Breast epithelium (tissue), 4 donors: ENCODE data around the gene CHST15. TPM values are rescaled to one million over a fixed set of nuclear protein-coding genes. Genes with fewer than 3 reads are reported as not detected.
"Not testable (repeated sequence)": the region's sequence is repeated elsewhere in the genome, so short reads cannot be mapped to it uniquely, and the experiment has no call there.

Experiments used
- DNase-seq, 2 donors: peaks; one replicate each; pipeline ENCODE4 v3.0.0-alpha.2; 2019; ENCODE audit warnings: low spot score in 2 of 2
- H3K27ac ChIP-seq, 2 donors: fragments of 200-600 bp; sonication (generic) in 1 of 2; one replicate each; pipeline ENCODE4 v1.5.1; 2016 to 2019; ENCODE audit warnings: mild to moderate bottlenecking in 1 of 2
- H3K27me3 ChIP-seq, 2 donors: fragments of 200-600 bp; sonication (generic) in 1 of 2; one replicate each; pipeline versions ENCODE4 v1.5.1 to v1.6.0; 2017 to 2019; ENCODE audit warnings: control low read depth in 1 of 2, mild to moderate bottlenecking in 1 of 2
- H3K36me3 ChIP-seq: fragments of 200-600 bp; one replicate; pipeline ENCODE4 v1.5.1; 2019
- H3K4me1 ChIP-seq, 2 donors: fragments of 200-600 bp; sonication (generic); one replicate each; pipeline ENCODE4 v1.5.1; 2016 to 2019; ENCODE audit warnings: control low read depth in 1 of 2
- H3K4me3 ChIP-seq, 3 donors: fragments of 200-600 bp; sonication (generic); 1 replicate in 2 of 3; 2 replicates in 1 of 3; pipeline ENCODE4 v1.5.1; 2016 to 2019; ENCODE audit warnings: mild to moderate bottlenecking in 3 of 3, moderate library complexity in 2 of 3
- H3K9me3 ChIP-seq, 2 donors: fragments of 200-600 bp; sonication (generic) in 1 of 2; one replicate each; pipeline ENCODE4 v1.5.1; 2016 to 2019; ENCODE audit warnings: control low read depth in 1 of 2
- POLR2A ChIP-seq: fragments of 450-650 bp; IDR thresholded peaks from one replicate; pipeline ENCODE4 v1.6.1; 2016; ENCODE audit warnings: antibody characterized with exemption, mild to moderate bottlenecking, moderate library complexity
- POLR2AphosphoS5 ChIP-seq, 3 donors: sonication (generic); formaldehyde crosslinking; IDR thresholded peaks; one replicate each; pipeline ENCODE4 v1.6.1; 2017; ENCODE audit warnings: antibody characterized with exemption in 3 of 3
- intact Hi-C: fragments of 100-400 bp; cut with DNase I; formaldehyde crosslinking; loops from one replicate; pipeline ENCODE4 v1.15.1; 2023; ENCODE audit warnings: low total_unique reads
- total RNA-seq, 3 donors: library from RNA; depleted of rRNA; stranded (reverse); fragments of >200 nt; gene quantifications; one replicate each; pipeline ENCODE4 v1.1.0, GENCODE V29; 2016
- TF ChIP-seq, protein P1 (sequence below), 3 donors: fragments of 450-650 bp; IDR thresholded peaks; one replicate each; pipeline ENCODE4 v1.5.1; 2016 to 2017; ENCODE audit warnings: antibody characterized with exemption in 3 of 3, mild to moderate bottlenecking in 3 of 3, moderate library complexity in 3 of 3

The CHST15 gene
- total RNA-seq, 3 donors from 2014 or later = 19.0 to 57.8 (median 56.4) TPM

DNA sequence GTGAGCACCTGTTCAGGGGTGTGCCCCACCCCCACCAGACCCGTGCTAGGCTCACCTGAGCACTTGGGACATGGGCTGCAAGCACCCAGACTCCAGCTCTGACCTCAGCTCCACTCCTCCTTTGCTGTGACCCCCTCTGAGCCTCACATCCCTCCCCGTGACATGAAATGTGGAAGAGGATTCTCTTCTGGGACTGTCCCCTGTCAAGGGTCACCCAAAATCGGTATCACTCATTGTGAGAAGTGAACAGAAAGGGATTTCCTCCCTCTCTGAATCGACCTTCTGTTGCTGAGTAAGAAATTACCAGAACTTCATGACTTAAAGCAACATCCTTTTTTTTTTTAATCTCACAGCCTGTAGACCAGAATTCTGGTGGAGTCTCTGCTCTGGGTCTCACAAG is 6.2 kb upstream of the CHST15 start:
- TF ChIP-seq, protein P1, sequence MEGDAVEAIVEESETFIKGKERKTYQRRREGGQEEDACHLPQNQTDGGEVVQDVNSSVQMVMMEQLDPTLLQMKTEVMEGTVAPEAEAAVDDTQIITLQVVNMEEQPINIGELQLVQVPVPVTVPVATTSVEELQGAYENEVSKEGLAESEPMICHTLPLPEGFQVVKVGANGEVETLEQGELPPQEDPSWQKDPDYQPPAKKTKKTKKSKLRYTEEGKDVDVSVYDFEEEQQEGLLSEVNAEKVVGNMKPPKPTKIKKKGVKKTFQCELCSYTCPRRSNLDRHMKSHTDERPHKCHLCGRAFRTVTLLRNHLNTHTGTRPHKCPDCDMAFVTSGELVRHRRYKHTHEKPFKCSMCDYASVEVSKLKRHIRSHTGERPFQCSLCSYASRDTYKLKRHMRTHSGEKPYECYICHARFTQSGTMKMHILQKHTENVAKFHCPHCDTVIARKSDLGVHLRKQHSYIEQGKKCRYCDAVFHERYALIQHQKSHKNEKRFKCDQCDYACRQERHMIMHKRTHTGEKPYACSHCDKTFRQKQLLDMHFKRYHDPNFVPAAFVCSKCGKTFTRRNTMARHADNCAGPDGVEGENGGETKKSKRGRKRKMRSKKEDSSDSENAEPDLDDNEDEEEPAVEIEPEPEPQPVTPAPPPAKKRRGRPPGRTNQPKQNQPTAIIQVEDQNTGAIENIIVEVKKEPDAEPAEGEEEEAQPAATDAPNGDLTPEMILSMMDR (IDR thresholded peaks at IDR 0.05) = no peak
- TF ChIP-seq POLR2A = no peak
- no peak for TF ChIP-seq POLR2AphosphoS5 (IDR thresholded peaks at IDR 0.05)
- intact Hi-C loops = no loop called here
- DNase-seq = no peak

DNA sequence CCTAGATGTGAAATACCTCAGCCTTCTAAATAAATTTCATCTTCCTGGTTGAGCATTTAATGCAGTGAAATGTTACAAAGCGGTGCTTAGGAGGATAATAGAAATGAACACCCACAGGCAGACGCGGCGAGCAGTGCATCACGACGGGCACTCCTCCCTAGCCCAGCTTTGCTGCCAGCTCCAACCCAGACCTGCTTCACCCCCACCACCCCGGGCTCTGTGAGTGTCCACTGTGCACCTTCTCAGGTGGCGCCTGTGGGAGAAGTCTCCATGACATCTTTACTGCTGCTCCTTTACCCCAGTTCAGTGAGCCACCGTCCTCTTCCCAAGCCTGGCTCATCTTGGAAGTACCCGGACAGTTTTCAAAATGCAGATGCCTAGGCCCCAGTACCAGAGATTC is 5.2 kb upstream of the CHST15 start:
- H3K27ac ChIP-seq = no peak overlapping the region
- intact Hi-C loops = no loop called here
- H3K9me3 ChIP-seq = no peaks in the 10 kb centered on the region
- no peak for TF ChIP-seq POLR2A
- TF ChIP-seq, protein P1 (IDR thresholded peaks at IDR 0.05) = no peak
- TF ChIP-seq POLR2AphosphoS5 (IDR thresholded peaks at IDR 0.05) = no peak
- H3K4me1 ChIP-seq = no peaks in the 10 kb centered on the region
- H3K27me3 ChIP-seq = no peaks in the 10 kb centered on the region
- H3K36me3 ChIP-seq = no peaks in the 10 kb centered on the region
- no peak overlapping the region for H3K4me3 ChIP-seq
- DNase-seq = no peak

More for the DNA sequence above, 6.2 kb upstream of the CHST15 start:
- Histone ChIP-seq H3K27ac (no peak overlapping the region), H3K9me3 (no peaks in the 10 kb centered on the region), H3K4me3 (no peak overlapping the region), H3K36me3 (no peaks in the 10 kb centered on the region), H3K27me3 (no peaks in the 10 kb centered on the region), H3K4me1 (no peaks in the 10 kb centered on the region)

GRCh38 chr10:124097883-124098282 is 4.5 kb upstream of the CHST15 start:
- H3K36me3 ChIP-seq = no peaks in the 10 kb centered on the region
- no peak for TF ChIP-seq POLR2A
- TF ChIP-seq, protein P1 (IDR thresholded peaks at IDR 0.05) = no peak
- no peak for TF ChIP-seq POLR2AphosphoS5 (IDR thresholded peaks at IDR 0.05)
- H3K9me3 ChIP-seq = no peaks in the 10 kb centered on the region
- no peaks in the 10 kb centered on the region for H3K27me3 ChIP-seq
- H3K4me1 ChIP-seq = no peaks in the 10 kb centered on the region
- H3K27ac ChIP-seq = no peak overlapping the region
- H3K4me3 ChIP-seq = no peak overlapping the region
- no peak for DNase-seq
- intact Hi-C loops = no loop called here

DNA sequence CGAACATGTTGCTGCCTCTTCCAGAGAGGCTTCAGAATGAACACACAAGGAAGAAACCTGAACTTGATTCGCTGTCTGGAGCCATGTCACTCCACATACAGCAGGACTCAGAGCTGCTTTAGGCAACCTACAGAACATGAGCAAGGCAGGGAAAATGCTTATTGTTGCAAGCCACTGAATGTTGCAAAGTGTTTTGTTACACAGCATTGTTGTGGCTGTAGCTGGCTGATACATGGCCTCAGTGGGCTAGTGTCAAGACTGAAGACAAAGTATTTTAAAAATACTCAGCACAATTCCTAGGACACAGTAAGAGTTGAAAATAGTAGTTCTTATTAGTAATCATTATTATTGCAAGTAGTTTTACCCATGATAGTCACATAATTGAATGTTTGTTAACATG is 3.1 kb upstream of the CHST15 start:
- Histone ChIP-seq H3K27ac (no peak overlapping the region), H3K9me3 (no peaks in the 10 kb centered on the region), H3K36me3 (no peaks in the 10 kb centered on the region), H3K4me1 (no peaks in the 10 kb centered on the region), H3K4me3 (no peak overlapping the region), H3K27me3 (no peaks in the 10 kb centered on the region)
- TF ChIP-seq, protein P1 (IDR thresholded peaks at IDR 0.05) = no peak
- TF ChIP-seq POLR2A = no peak
- TF ChIP-seq POLR2AphosphoS5 (IDR thresholded peaks at IDR 0.05) = no peak
- DNase-seq = no peak
- intact Hi-C loops = no loop called here

DNA sequence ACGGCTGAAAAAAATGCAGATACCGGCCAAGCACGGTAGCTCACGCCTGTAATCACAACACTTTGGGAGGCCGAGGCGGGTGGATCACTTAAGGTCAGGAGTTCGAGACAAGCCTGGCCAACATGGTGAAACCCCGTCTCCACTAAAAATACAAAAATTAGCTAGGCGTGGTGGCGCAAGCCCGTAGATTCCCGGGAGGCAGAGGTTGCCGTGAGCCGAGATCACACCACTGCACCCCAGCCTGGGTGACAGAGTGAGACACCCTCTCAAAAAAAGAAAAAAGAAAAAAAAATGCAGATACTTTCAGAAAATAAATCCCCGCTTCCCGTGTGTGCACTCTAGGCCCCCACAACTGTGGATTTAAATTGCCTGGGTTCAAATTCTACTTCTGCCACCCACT is 2.4 kb upstream of the CHST15 start:
- H3K36me3 ChIP-seq, H3K27me3 ChIP-seq, intact Hi-C loops, DNase-seq, H3K9me3 ChIP-seq, H3K4me1 ChIP-seq, H3K27ac ChIP-seq, H3K4me3 ChIP-seq: not testable (repeated sequence)

DNA sequence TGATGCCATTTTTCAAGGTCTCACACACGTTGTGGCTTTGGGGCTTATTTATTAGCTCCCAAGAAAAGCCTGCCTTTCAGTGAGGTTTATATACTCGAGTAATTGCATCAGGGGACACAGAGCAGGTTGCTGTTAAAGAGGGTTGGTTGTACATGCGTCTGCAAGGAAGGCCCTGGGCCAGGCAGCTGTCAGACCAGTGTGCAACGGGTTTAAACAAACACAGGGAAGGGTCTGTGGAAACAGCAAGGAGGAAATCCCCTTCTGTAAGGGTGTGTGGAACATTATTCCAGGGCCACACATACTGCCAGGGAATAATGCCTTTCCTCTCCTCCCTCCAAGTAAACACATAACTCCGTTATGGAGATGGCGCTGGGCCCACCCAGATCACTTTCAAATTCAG is 1.7 kb upstream of the CHST15 start:
- H3K9me3 ChIP-seq = no peaks in the 10 kb centered on the region
- H3K27me3 ChIP-seq = no peaks in the 10 kb centered on the region
- TF ChIP-seq POLR2AphosphoS5 (IDR thresholded peaks at IDR 0.05) (no peak), POLR2A (no peak)
- TF ChIP-seq, protein P1 (IDR thresholded peaks at IDR 0.05) = no peak
- no peak overlapping the region for H3K4me3 ChIP-seq
- H3K27ac ChIP-seq = no peak overlapping the region
- no peaks in the 10 kb centered on the region for H3K36me3 ChIP-seq
- intact Hi-C loops = no loop called here
- H3K4me1 ChIP-seq = no peaks in the 10 kb centered on the region
- DNase-seq = no peak
